Ishikawa (cell line): Measurements from ENCODE around the gene YY1.

Experiments used
- CEBPB ChIP-seq: IDR thresholded peaks from 2 replicates; pipeline ENCODE4 v1.6.1; 2012
- CREB1 ChIP-seq: IDR thresholded peaks from 2 replicates; pipeline ENCODE4 v1.6.1; 2012; ENCODE audit warnings: low read depth
- EGR1 ChIP-seq: IDR thresholded peaks from 2 replicates; pipeline ENCODE4 v1.6.1; 2012
- EP300 ChIP-seq: IDR thresholded peaks from 2 replicates; pipeline ENCODE4 v1.6.1; 2012; ENCODE audit warnings: borderline replicate concordance
- FOXM1 ChIP-seq: IDR thresholded peaks from 2 replicates; pipeline ENCODE4 v1.6.1; 2012; ENCODE audit warnings: low read depth, borderline replicate concordance
- NFIC ChIP-seq: IDR thresholded peaks from 2 replicates; pipeline ENCODE4 v1.6.1; 2012
- RAD21 ChIP-seq: IDR thresholded peaks from 2 replicates; pipeline ENCODE4 v1.6.1; 2012; ENCODE audit warnings: low read depth
- TAF1 ChIP-seq: IDR thresholded peaks from 2 replicates; pipeline ENCODE4 v1.6.1; 2012; ENCODE audit warnings: low read depth, mild to moderate bottlenecking
- TCF12 ChIP-seq: IDR thresholded peaks from 2 replicates; pipeline ENCODE4 v1.6.1; 2012; ENCODE audit warnings: low read depth
- TEAD4 ChIP-seq: IDR thresholded peaks from 2 replicates; pipeline ENCODE4 v1.6.1; 2012
- YY1 ChIP-seq: IDR thresholded peaks from 2 replicates; pipeline ENCODE4 v1.6.1; 2012; ENCODE audit warnings: low read depth
- ZBTB7A ChIP-seq: IDR thresholded peaks from 2 replicates; pipeline ENCODE4 v1.6.1; 2012; ENCODE audit warnings: low read depth
- TF ChIP-seq, protein P1 (sequence below): IDR thresholded peaks from 2 replicates; pipeline ENCODE4 v1.6.1; 2012
- TF ChIP-seq, protein P2 (sequence below): IDR thresholded peaks from 2 replicates; pipeline ENCODE4 v1.6.1; 2012; ENCODE audit warnings: low read depth, mild to moderate bottlenecking
- TF ChIP-seq, protein P3 (sequence below): IDR thresholded peaks from 2 replicates; pipeline ENCODE4 v1.6.1; 2012

Gene YY1

DNA sequence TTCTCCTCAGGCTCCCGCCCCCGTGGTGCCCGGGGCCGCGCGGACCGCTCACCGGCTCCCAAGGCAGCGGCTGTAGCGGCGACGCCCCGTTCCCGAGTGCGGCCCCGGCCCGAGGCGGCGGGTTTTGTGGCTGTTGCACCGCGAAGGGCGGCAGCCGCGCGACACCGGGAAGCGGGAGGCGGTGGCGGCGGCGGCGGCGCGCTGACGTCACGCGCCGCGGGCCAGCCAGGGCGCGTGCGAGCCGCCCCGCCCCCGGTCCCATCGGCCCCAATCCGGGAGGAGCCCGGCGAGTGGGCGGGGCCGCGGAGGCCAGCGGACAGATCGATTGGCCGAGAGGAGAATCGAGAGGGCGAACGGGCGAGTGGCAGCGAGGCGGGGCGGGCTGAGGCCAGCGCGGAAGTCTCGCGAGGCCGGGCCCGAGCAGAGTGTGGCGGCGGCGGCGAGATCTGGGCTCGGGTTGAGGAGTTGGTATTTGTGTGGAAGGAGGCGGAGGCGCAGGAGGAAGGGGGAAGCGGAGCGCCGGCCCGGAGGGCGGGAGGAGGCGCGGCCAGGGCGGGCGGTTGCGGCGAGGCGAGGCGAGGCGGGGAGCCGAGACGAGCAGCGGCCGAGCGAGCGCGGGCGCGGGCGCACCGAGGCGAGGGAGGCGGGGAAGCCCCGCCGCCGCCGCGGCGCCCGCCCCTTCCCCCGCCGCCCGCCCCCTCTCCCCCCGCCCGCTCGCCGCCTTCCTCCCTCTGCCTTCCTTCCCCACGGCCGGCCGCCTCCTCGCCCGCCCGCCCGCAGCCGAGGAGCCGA, at the start of gene YY1:
TSS of gene YY1 (plus strand) at position 726 of the 792 bp plus-strand sequence. CDS start 101 bp downstream, outside the sequence.
- TF ChIP-seq YY1 (peak; percentile 44; the same call in 1 of the 2 replicates), TAF1 (peak; percentile 57; the same call in 1 of the 2 replicates), TEAD4 (no peak)

DNA sequence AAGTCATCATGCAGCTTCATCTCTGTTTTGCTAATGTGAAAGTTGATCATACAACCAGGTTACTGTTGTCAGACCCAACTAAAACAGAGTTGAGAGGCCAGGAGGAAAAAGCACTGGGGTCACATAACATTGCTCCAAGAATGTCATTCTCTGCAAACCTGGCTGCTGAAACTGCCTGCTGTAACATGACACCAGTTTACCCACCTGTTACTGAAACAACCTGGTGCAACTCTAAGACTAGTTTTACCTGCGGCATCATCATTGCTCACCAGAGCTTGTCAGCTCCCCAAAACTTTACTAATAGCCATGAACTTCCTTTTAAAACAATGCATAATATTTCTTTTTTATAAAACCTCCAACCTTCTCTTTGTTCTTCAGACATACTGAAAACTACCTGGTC, 48.8 kb upstream of the YY1 start:
- TF ChIP-seq ZBTB7A (no peak), TAF1 (no peak), EP300 (no peak), RAD21 (no peak), TEAD4 (peak; percentile 33; the same call in 1 of the 2 replicates)
- TF ChIP-seq, protein P1, sequence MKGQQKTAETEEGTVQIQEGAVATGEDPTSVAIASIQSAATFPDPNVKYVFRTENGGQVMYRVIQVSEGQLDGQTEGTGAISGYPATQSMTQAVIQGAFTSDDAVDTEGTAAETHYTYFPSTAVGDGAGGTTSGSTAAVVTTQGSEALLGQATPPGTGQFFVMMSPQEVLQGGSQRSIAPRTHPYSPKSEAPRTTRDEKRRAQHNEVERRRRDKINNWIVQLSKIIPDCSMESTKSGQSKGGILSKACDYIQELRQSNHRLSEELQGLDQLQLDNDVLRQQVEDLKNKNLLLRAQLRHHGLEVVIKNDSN: no peak

DNA sequence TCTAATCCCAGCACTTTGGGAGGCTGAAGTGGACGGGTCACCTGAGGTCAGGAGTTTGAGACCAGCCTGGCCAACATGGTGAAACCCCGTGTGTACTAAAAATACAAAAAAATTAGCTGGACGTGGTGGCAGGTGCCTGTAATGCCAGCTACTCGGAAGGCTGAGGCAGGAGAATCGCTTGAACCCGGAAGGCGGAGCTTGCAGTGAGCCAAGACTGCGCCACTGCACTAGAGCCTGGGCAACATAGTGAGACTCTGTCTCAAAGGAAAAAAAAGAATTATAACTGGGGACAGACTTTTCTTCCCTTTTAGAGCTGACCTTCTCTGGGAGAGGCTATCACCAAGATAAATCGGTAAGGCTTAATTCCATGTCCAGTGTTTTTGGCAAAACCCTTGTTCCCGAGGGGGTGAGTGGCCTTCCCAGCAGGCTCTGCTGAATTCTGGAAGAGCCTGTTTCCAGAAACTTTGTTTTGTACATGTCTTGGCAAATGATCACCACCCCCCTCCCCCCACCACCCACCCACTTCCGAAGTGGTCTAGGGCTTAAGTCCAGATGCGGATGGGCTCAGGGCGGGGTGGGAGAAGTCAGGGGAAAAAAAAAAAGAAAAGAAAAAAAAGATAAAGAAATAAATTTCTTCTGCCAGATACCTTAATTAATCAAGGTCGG, 47.2 kb upstream of the YY1 start:
- TF ChIP-seq CEBPB (no peak), EGR1 (no peak), CREB1 (no peak), TEAD4 (no peak), RAD21 (no peak), FOXM1 (no peak), ZBTB7A (no peak)
- TF ChIP-seq, protein P1: no peak

DNA sequence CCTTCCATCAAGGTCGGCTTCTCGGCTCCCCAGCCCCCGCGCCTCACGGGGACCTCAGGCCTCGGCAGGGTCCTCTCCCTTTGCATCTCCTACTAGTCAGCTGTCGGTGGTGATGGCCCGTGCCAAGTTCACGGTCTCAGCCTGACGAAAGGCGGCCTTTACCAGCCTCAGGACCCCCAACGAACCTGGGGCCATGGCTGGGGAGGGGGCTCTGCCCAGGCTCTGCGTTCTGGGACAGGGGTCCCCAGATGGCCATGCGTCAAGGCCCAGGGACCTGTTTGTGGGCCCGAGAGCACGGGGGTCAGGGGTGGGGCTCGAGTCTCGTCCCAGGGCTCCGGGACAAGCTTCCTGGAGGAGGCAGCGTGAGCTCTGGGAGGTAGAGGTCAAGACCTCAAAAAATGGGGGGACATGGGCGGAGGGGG, 46.7 kb upstream of the YY1 start:
- TF ChIP-seq, protein P1: no peak
- TF ChIP-seq TAF1: no peak
- no peak for TF ChIP-seq CREB1
- TF ChIP-seq YY1: no peak
- TF ChIP-seq NFIC: no peak
- no peak; the same call in 1 of the 2 replicates for TF ChIP-seq TCF12
- no peak for TF ChIP-seq ZBTB7A
- TF ChIP-seq EGR1: no peak
- TF ChIP-seq EP300: no peak
- TF ChIP-seq, protein P2, sequence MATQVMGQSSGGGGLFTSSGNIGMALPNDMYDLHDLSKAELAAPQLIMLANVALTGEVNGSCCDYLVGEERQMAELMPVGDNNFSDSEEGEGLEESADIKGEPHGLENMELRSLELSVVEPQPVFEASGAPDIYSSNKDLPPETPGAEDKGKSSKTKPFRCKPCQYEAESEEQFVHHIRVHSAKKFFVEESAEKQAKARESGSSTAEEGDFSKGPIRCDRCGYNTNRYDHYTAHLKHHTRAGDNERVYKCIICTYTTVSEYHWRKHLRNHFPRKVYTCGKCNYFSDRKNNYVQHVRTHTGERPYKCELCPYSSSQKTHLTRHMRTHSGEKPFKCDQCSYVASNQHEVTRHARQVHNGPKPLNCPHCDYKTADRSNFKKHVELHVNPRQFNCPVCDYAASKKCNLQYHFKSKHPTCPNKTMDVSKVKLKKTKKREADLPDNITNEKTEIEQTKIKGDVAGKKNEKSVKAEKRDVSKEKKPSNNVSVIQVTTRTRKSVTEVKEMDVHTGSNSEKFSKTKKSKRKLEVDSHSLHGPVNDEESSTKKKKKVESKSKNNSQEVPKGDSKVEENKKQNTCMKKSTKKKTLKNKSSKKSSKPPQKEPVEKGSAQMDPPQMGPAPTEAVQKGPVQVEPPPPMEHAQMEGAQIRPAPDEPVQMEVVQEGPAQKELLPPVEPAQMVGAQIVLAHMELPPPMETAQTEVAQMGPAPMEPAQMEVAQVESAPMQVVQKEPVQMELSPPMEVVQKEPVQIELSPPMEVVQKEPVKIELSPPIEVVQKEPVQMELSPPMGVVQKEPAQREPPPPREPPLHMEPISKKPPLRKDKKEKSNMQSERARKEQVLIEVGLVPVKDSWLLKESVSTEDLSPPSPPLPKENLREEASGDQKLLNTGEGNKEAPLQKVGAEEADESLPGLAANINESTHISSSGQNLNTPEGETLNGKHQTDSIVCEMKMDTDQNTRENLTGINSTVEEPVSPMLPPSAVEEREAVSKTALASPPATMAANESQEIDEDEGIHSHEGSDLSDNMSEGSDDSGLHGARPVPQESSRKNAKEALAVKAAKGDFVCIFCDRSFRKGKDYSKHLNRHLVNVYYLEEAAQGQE: no peak

DNA sequence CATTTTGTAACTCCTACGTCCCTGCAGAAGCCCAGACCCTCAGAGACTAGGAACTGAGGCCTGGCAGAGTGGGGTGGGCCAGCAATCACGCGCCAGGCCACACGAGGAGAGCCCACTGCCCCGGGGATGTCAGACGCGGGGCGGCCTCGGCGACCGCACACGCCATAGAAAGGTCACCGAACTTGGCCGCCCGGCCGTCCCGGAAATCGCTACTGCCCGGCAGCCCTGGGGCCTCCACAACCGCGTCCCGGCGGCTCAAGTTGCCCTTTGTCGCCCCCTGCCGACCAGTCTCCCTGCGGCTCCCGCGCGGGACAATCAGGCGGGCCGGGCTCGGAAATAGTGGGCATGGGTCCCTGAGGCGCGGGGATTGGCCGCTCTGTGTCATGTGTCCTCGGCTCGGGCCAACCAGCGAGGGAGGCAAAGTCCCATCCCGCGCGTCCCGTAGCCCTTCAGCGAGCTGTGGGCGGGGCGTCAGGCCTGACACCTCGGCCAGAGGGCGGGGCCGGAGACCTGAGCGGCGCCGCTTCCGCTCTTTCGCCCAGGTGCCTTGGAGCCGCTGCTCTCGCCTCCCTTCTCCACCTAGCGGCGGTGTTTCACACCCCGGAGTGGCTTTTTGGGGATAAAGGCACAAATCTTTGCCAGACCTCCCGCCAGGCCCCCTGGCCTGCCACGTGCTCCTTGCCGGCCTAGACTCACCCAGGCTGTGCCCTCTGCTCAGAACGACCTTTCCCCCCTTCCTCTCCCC, 46.1 kb upstream of the YY1 start:
- TF ChIP-seq CREB1: no peak
- TF ChIP-seq FOXM1: no peak; the same call in 1 of the 2 replicates
- peak; percentile 51 for TF ChIP-seq NFIC
- no peak for TF ChIP-seq EGR1
- TF ChIP-seq ZBTB7A: no peak
- TF ChIP-seq, protein P2: no peak
- no peak; the same call in 1 of the 2 replicates for TF ChIP-seq CEBPB
- TF ChIP-seq TAF1: peak; percentile 54
- TF ChIP-seq TCF12: peak; percentile 62
- TF ChIP-seq, protein P1: peak; percentile 96
- peak; percentile 80 for TF ChIP-seq RAD21
- TF ChIP-seq YY1: peak; percentile 58; the same call in 1 of the 2 replicates
- TF ChIP-seq EP300: 0 out of 2 replicates have a peak, but pooled peaks have one; percentile 52
- TF ChIP-seq, protein P3, sequence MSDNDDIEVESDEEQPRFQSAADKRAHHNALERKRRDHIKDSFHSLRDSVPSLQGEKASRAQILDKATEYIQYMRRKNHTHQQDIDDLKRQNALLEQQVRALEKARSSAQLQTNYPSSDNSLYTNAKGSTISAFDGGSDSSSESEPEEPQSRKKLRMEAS: peak; percentile 65
- TF ChIP-seq TEAD4: no peak
